HEK293 (cell line): ENCODE measurements around the gene CREB3L1.

Experiments
- ATF2 ChIP-seq: fragments of 450-650 bp; formaldehyde crosslinking; IDR thresholded peaks from 2 replicates; pipeline ENCODE4 v1.5.1; 2016; ENCODE audit warnings: missing biosample characterization, missing genetic modification characterization, low read depth
- CTCF ChIP-seq: fragments of 450-650 bp; formaldehyde crosslinking; IDR thresholded peaks from 2 replicates; pipeline ENCODE4 v1.5.1; 2016; ENCODE audit warnings: missing biosample characterization, missing genetic modification characterization
- IKZF3 ChIP-seq: fragments of 450-650 bp; IDR thresholded peaks from 2 replicates; pipeline ENCODE4 v1.5.0; 2018; ENCODE audit warnings: missing biosample characterization, mild to moderate bottlenecking, missing genetic modification characterization, moderate library complexity
- REST ChIP-seq: fragments of 450-650 bp; formaldehyde crosslinking; IDR thresholded peaks from 2 replicates; pipeline ENCODE4 v1.5.1; 2016; ENCODE audit warnings: missing biosample characterization, missing genetic modification characterization
- ZBTB10 ChIP-seq: fragments of 450-650 bp; formaldehyde crosslinking; IDR thresholded peaks from 2 replicates; pipeline ENCODE4 v1.5.1; 2016; ENCODE audit warnings: missing biosample characterization, missing genetic modification characterization
- ZEB2 ChIP-seq: fragments of 450-650 bp; formaldehyde crosslinking; IDR thresholded peaks from 2 replicates; pipeline ENCODE4 v1.5.1; 2016; ENCODE audit warnings: missing biosample characterization, missing genetic modification characterization
- ZNF354C ChIP-seq: fragments of 450-650 bp; formaldehyde crosslinking; IDR thresholded peaks from 2 replicates; pipeline ENCODE4 v1.5.1; 2016; ENCODE audit warnings: missing biosample characterization, missing genetic modification characterization, low read depth, borderline replicate concordance
- ZNF549 ChIP-seq: fragments of 450-650 bp; IDR thresholded peaks from 2 replicates; pipeline ENCODE4 v1.5.1; 2018; ENCODE audit warnings: missing biosample characterization, missing genetic modification characterization, mild to moderate bottlenecking, inconsistent platforms, moderate library complexity
- ZNF580 ChIP-seq: fragments of 450-650 bp; formaldehyde crosslinking; IDR thresholded peaks from 2 replicates; pipeline ENCODE4 v1.5.1; 2016; ENCODE audit warnings: missing biosample characterization, missing genetic modification characterization
- ZNF707 ChIP-seq: fragments of 450-650 bp; formaldehyde crosslinking; IDR thresholded peaks from 2 replicates; pipeline ENCODE4 v1.5.1; 2016; ENCODE audit warnings: missing biosample characterization, missing genetic modification characterization
- ZSCAN30 ChIP-seq: fragments of 450-650 bp; IDR thresholded peaks from 2 replicates; pipeline ENCODE4 v1.5.1; 2018; ENCODE audit warnings: missing biosample characterization, mild to moderate bottlenecking, missing genetic modification characterization, moderate library complexity
- TF ChIP-seq, protein P1 (sequence below): fragments of 450-650 bp; formaldehyde crosslinking; conservative IDR thresholded peaks from 2 replicates; pipeline ENCODE4 v1.5.1; 2016; ENCODE audit warnings: low read depth, missing biosample characterization, missing genetic modification characterization

DNA sequence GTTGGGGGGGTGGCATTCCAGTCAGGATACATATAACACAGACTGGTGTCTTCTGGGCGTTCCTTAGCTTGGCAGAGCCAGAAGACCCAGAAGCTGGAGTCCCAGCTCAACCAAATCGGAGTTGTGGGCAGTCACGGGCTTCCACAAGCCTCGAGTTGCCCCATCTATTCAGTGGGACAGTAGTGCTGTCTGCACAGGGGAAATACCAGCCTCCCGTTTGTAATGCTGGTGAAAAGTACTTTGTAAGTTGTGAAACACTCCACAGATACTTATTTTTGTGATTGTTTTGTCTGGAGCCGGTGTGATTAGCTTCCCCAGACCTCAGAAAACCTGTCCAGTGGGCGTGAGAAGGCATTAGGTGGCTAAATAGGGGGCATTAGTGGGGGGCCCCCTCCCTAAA, 83.4 kb downstream of the CREB3L1 start:
- TF ChIP-seq ZNF354C (no peak), ZSCAN30 (tag by site-specific recombination) (no peak), CTCF (no peak), ATF2 (tag by site-specific recombination) (no peak), ZNF549 (tag by site-specific recombination) (no peak), ZBTB10 (no peak), ZNF580 (tag by site-specific recombination) (no peak), ZEB2 (no peak), ZNF707 (tag by site-specific recombination) (no peak), IKZF3 (no peak), REST (tag by site-specific recombination) (no peak)
- TF ChIP-seq, protein P1, sequence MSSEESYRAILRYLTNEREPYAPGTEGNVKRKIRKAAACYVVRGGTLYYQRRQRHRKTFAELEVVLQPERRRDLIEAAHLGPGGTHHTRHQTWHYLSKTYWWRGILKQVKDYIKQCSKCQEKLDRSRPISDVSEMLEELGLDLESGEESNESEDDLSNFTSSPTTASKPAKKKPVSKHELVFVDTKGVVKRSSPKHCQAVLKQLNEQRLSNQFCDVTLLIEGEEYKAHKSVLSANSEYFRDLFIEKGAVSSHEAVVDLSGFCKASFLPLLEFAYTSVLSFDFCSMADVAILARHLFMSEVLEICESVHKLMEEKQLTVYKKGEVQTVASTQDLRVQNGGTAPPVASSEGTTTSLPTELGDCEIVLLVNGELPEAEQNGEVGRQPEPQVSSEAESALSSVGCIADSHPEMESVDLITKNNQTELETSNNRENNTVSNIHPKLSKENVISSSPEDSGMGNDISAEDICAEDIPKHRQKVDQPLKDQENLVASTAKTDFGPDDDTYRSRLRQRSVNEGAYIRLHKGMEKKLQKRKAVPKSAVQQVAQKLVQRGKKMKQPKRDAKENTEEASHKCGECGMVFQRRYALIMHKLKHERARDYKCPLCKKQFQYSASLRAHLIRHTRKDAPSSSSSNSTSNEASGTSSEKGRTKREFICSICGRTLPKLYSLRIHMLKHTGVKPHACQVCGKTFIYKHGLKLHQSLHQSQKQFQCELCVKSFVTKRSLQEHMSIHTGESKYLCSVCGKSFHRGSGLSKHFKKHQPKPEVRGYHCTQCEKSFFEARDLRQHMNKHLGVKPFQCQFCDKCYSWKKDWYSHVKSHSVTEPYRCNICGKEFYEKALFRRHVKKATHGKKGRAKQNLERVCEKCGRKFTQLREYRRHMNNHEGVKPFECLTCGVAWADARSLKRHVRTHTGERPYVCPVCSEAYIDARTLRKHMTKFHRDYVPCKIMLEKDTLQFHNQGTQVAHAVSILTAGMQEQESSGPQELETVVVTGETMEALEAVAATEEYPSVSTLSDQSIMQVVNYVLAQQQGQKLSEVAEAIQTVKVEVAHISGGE (tag by site-specific recombination), result no peak
